Measurements from ENCODE around the gene NELL1. TPM values are rescaled to one million over a fixed set of nuclear protein-coding genes. Genes with fewer than 3 reads are reported as not detected.

Gene NELL1
- total RNA-seq, 1 experiment from 2014 or later, result not detected

DNA sequence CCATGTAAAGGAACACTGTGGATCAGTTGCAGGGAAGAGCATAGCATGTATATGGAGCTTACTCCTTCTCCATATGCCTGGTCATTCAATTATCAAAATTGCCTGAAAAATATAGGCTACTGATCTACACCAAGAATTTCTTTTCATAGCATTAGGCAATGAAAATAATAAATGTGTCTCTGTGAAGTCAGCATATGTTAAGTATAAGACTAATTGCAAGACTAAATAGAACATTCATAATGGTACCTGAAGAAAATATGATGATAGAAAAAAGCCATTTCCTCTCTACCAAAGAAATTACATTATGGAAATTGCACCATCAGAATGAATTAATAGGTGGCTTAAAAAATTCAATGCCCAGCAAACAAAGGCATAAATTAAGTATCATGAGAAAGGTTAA, 584.7 kb downstream of the NELL1 start:
- POLR2A ChIA-PET, result no interaction called here
- intact Hi-C loops (cut with micrococcal nuclease; ENCODE audit: unreplicated experiment), result no loop called here
- no peak for TF ChIP-seq REST (IDR thresholded peaks at IDR 0.05; ENCODE audit: insufficient read depth in 1 of 2, low read depth in 2 of 2, low read length in 1 of 2)
- TF ChIP-seq POLR2AphosphoS5 (IDR thresholded peaks at IDR 0.05; ENCODE audit: low read depth, low read length), result no peak
- TF ChIP-seq TCF7L2 (IDR thresholded peaks at IDR 0.05; ENCODE audit: low read depth, low read length), result no peak
- TF ChIP-seq CTCF (IDR thresholded peaks at IDR 0.05), result no peak
- no peak for TF ChIP-seq SIN3A (IDR thresholded peaks at IDR 0.05; ENCODE audit: borderline replicate concordance, insufficient read depth, low read depth, low read length)
- CTCF ChIA-PET, result no interaction called here
- H3K9me3 ChIP-seq (ENCODE audit: control insufficient read depth, insufficient read depth, low read depth, low read length), result no peaks in the 10 kb centered on the region
- H3K27ac ChIP-seq (ENCODE audit: low read length), result no peak overlapping the region
- no TSS peak for BruUV-seq (replicated peaks)
- H3K4me1 ChIP-seq (ENCODE audit: control insufficient read depth, insufficient read depth, low read length), result no peaks in the 10 kb centered on the region
- DNase-seq (ENCODE audit: low read depth, low spot score) (no peak), ATAC-seq (no peak)
- H3K4me3 ChIP-seq (ENCODE audit: low read depth in 2 of 2, low read length in 2 of 2), result no peak overlapping the region
- no peaks in the 10 kb centered on the region for H3K27me3 ChIP-seq (ENCODE audit: control insufficient read depth, insufficient read depth, low read length)
- in situ Hi-C loops (cut with HindIII; ENCODE audit: low pct_unique_long_range_greater_than_20kb, low sequenced_read_pairs), result no loop called here
- H3K36me3 ChIP-seq (ENCODE audit: control insufficient read depth, insufficient read depth, low read length), result no peaks in the 10 kb centered on the region

DNA sequence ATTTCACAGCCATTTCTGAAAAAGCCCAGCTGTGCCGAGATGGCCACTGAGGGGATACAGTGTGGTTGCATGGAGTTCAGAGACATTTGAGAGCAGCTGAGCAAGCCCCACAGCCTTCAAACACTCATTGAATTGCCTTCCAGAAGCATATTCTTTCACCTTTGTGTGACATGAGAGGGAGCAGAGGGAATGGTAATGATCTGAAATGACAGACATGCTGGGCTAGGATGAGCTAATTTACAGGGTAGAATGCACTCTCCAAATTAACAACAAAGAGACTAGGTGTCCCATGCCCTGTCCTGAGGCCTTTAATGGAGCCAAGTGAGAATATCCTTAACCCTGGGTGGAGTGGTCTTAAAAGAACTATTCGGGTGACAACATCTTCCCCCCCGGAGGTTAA, 585.4 kb downstream of the NELL1 start:
- ATAC-seq, result no peak
- no TSS peak for BruUV-seq (replicated peaks)
- H3K9me3 ChIP-seq (ENCODE audit: control insufficient read depth, insufficient read depth, low read depth, low read length), result no peaks in the 10 kb centered on the region
- POLR2A ChIA-PET, result no interaction called here
- CTCF ChIA-PET, result no interaction called here
- H3K4me1 ChIP-seq (ENCODE audit: control insufficient read depth, insufficient read depth, low read length), result no peaks in the 10 kb centered on the region
- in situ Hi-C loops (cut with HindIII; ENCODE audit: low pct_unique_long_range_greater_than_20kb, low sequenced_read_pairs) (no loop called here), intact Hi-C loops (cut with micrococcal nuclease; ENCODE audit: unreplicated experiment) (no loop called here)
- H3K4me3 ChIP-seq (ENCODE audit: low read depth in 2 of 2, low read length in 2 of 2), result no peak overlapping the region
- H3K27me3 ChIP-seq (ENCODE audit: control insufficient read depth, insufficient read depth, low read length), result no peaks in the 10 kb centered on the region
- no peak for DNase-seq (ENCODE audit: low read depth, low spot score)
- TF ChIP-seq SIN3A (IDR thresholded peaks at IDR 0.05; ENCODE audit: borderline replicate concordance, insufficient read depth, low read depth, low read length) (no peak), POLR2AphosphoS5 (IDR thresholded peaks at IDR 0.05; ENCODE audit: low read depth, low read length) (no peak), CTCF (IDR thresholded peaks at IDR 0.05) (no peak), TCF7L2 (IDR thresholded peaks at IDR 0.05; ENCODE audit: low read depth, low read length) (no peak), REST (IDR thresholded peaks at IDR 0.05; ENCODE audit: insufficient read depth in 1 of 2, low read depth in 2 of 2, low read length in 1 of 2) (no peak)
- no peaks in the 10 kb centered on the region for H3K36me3 ChIP-seq (ENCODE audit: control insufficient read depth, insufficient read depth, low read length)
- H3K27ac ChIP-seq (ENCODE audit: low read length), result no peak overlapping the region
